Adrenal gland (tissue), 12 donors: Measurements from ENCODE around the gene SLC27A3. TPM values are rescaled to one million over a fixed set of nuclear protein-coding genes. Genes with fewer than 3 reads are reported as not detected.

Source experiments
- DNase-seq, 7 donors: peaks; one replicate each; pipeline ENCODE4 v3.0.0-alpha.2; 2019 to 2020
- H3K27ac ChIP-seq, 5 donors: fragments of 200-600 bp; sonication (generic) in 4 of 5; 1 replicate in 3 of 5; 2 replicates in 2 of 5; pipeline versions ENCODE4 v1.5.1 to v1.8.0; 2016 to 2020; ENCODE audit warnings: mild to moderate bottlenecking in 1 of 5
- H3K27me3 ChIP-seq: fragments of 200-600 bp; 2 replicates; pipeline ENCODE4 v1.8.0; 2021
- H3K36me3 ChIP-seq, 2 donors: fragments of 200-600 bp; replicated peaks in 1 of 2; 1 replicate in 1 of 2; 2 replicates in 1 of 2; pipeline versions ENCODE4 v1.5.1 to v1.8.0; 2018 to 2022
- H3K4me1 ChIP-seq, 2 donors: fragments of 200-600 bp; replicated peaks in 1 of 2; 1 replicate in 1 of 2; 2 replicates in 1 of 2; pipeline versions ENCODE4 v1.5.1 to v1.8.0; 2018 to 2021
- H3K4me3 ChIP-seq, 4 donors: fragments of 200-600 bp; sonication (generic) in 3 of 4; one replicate each; pipeline ENCODE4 v1.5.1; 2016 to 2018
- H3K9me3 ChIP-seq, 3 donors: fragments of 200-600 bp; sonication (generic) in 1 of 3; replicated peaks in 1 of 3; 1 replicate in 2 of 3; 2 replicates in 1 of 3; pipeline versions ENCODE4 v1.5.1 to v1.8.0; 2016 to 2021
- POLR2A ChIP-seq, 2 donors: fragments of 450-650 bp; IDR thresholded peaks; one replicate each; pipeline ENCODE4 v1.6.1; 2017; ENCODE audit warnings: antibody characterized with exemption in 2 of 2, mild to moderate bottlenecking in 2 of 2, moderate library complexity in 1 of 2
- WGBS, 4 donors: extraction: QIAGEN DNeasy Blood & Tissue Kit in 2 of 4; methylation state at CpG; one replicate each; pipeline versions ENCODE4 v1.1.5 to v1.1.7; 2013 to 2017; 5-methylcytosine and 5-hydroxymethylcytosine counted together
- intact Hi-C, 2 donors: fragments of 100-400 bp; cut with DNase I; formaldehyde crosslinking; loops; one replicate each; pipeline versions ENCODE4 v1.14.1 to v1.15.0; 2022 to 2023
- polyA plus RNA-seq, 3 donors: library from polyadenylated mRNA; stranded (reverse); fragments of 200-250 nt in 2 of 3; fragments of 350-450 nt in 1 of 3; fragmentation: Illumina TruSeq in 1 of 3; extraction: RNeasy Lipid Tissue Mini Kit (QIAGEN cat#74804) in 1 of 3; gene quantifications; one replicate each; pipeline ENCODE4 v1.2.3, GENCODE V29; 2013 to 2014
- total RNA-seq, 9 donors: library from RNA; depleted of rRNA in 4 of 9; stranded (reverse); fragments of >200 nt in 4 of 9; fragments of 120-200 nt in 1 of 9; fragmentation: NEBNext Ultra II Directional in 1 of 9; extraction: Animal tissue kit (Norgen Biotek cat#: 25700) in 1 of 9; gene quantifications; one replicate each; pipeline versions ENCODE4 v1.1.0 to v1.2.4, GENCODE V29; 2013 to 2023
- TF ChIP-seq, protein P1 (sequence below), 6 experiments: fragments of 450-650 bp in 4 of 6; fragments of 200-600 bp in 2 of 6; sonication (generic) in 1 of 6; IDR thresholded peaks; 1 replicate in 5 of 6; 2 replicates in 1 of 6; pipeline versions ENCODE4 v1.5.1 to v1.8.0; 2016 to 2021; ENCODE audit warnings: antibody characterized with exemption in 6 of 6, mild to moderate bottlenecking in 2 of 6, moderate library complexity in 1 of 6
- donor health status: healthy with polysubstance abuse.
- donor health status: Bipolar disorder and iron deficiency.
- donor health status: DM: yes; HTN: yes; CAD: no.
- donor health status: DM: no; HTN: no; CAD: no.
- donor health status: DM: no; HTN: no; CAD: no.
- donor health status: DM: yes; HTN: yes; CAD: no.

Gene SLC27A3
- total and polyA plus RNA-seq, 12 donors: 9.5 to 85.0 (median 15.9) TPM

DNA sequence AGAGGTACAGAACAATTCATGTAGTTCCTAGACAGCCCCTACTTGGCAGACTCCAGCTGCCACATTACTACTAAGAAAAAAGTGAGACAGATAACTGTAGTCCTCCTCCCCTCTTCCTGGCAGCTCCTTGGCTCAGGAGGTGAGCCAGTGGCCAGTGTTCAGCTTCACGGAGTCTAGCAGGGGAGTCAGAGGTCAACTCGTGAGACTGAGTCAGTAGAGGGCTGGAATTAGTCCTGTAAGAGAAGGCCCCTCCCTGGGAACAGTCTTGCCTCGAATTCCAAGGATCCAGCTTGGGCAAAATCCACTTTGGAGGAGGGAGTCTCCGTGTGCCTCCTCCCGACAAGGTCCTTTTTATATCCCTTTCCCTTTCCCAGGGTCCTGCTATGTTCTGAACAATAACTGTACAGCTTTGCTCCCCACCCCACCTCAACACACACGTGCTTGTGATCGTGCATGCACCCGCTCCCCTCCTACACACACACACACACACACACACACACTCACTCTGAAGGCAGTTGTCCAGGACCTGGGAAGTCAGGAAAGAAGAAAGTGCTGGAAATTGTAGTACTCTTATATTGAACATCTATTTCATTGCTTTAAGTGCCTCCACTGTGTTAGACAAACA lies 22.5 kb upstream of the SLC27A3 start:
- peaks cover 8 to 12% of the 10 kb centered on the region in 2 donors for H3K4me1 ChIP-seq
- H3K27ac ChIP-seq: peak overlapping the region in 4 of 5 donors; percentile 27 to 67 (median 46)
- TF ChIP-seq, protein P1, sequence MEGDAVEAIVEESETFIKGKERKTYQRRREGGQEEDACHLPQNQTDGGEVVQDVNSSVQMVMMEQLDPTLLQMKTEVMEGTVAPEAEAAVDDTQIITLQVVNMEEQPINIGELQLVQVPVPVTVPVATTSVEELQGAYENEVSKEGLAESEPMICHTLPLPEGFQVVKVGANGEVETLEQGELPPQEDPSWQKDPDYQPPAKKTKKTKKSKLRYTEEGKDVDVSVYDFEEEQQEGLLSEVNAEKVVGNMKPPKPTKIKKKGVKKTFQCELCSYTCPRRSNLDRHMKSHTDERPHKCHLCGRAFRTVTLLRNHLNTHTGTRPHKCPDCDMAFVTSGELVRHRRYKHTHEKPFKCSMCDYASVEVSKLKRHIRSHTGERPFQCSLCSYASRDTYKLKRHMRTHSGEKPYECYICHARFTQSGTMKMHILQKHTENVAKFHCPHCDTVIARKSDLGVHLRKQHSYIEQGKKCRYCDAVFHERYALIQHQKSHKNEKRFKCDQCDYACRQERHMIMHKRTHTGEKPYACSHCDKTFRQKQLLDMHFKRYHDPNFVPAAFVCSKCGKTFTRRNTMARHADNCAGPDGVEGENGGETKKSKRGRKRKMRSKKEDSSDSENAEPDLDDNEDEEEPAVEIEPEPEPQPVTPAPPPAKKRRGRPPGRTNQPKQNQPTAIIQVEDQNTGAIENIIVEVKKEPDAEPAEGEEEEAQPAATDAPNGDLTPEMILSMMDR (IDR thresholded peaks at IDR 0.05): no peak
- peak in 1 of 2 donors; percentile 37 for TF ChIP-seq POLR2A (IDR thresholded peaks at IDR 0.05)
- H3K9me3 ChIP-seq: no peaks in the 10 kb centered on the region
- DNase-seq: peak; percentile 59 to 86 (median 79)
- H3K4me3 ChIP-seq: no peak overlapping the region
- 37 to 58% (median 52%) methylated on average over 5 to 8 of the region's 8 CpGs for WGBS, 4 donors
- H3K27me3 ChIP-seq: no peaks in the 10 kb centered on the region
- H3K36me3 ChIP-seq: peaks cover 0 to 91% of the 10 kb centered on the region in 2 donors
- intact Hi-C loops: loop anchor here in 1 of 2 donors (5.0 kb wide), 1 partner anchor 70 kb away; no protein-coding TSS in a partner anchor

DNA sequence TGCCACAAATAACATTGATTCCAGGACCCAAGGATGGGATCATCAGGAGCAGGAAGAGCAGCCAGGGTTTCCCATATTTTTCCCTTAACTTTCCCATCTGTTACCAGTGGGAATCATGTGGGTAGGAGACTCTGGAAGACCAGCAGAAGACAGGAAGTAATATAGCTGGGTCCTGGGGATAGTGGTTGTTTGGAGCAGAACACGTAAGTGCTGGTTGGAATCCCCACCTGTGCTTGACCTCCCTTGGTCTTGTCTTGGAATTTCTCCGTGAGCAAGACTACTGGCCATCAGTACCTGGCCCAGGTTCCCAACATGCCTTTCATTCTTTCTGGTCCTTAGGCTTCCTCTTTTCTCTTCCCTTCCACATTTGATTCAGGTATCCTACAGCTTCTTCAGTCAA lies 20.9 kb upstream of the SLC27A3 start:
- Histone ChIP-seq H3K27ac (no peak overlapping the region), H3K27me3 (no peaks in the 10 kb centered on the region), H3K36me3 (peaks cover 0 to 94% of the 10 kb centered on the region in 2 donors), H3K4me1 (peaks cover 8 to 11% of the 10 kb centered on the region in 2 donors), H3K4me3 (no peak overlapping the region), H3K9me3 (no peaks in the 10 kb centered on the region)
- TF ChIP-seq POLR2A (IDR thresholded peaks at IDR 0.05): no peak
- TF ChIP-seq, protein P1 (IDR thresholded peaks at IDR 0.05): no peak
- intact Hi-C loops: loop anchor here in 1 of 2 donors (5.0 kb wide), 1 partner anchor 72 kb away; no protein-coding TSS in a partner anchor
- 91 to 100% (median 93%) methylated on average over 2 of the region's 2 CpGs for WGBS, 4 donors
- no peak for DNase-seq

DNA sequence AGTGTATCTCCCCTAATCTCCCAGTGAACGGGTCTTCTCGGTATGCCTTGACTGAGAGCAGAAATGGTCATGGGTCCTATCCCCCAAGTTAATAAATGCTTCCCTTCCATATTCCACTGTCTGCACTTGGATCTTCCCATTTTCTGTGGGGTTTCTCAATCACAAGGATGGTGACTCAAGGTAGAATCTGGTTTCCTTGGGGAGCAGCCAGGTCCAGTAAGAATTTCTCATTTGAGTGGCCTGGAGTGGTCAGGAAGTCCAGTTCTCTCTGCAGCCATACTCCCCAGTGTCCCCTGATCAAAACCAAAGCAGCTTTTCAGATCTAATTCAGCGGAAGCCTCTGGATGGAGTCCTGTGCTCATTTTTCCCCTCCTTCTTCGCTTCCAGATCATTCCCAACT lies 14.8 kb upstream of the SLC27A3 start:
- Histone ChIP-seq H3K27ac (no peak overlapping the region), H3K9me3 (no peaks in the 10 kb centered on the region), H3K27me3 (no peaks in the 10 kb centered on the region), H3K4me3 (no peak overlapping the region), H3K36me3 (peaks cover 0 to 92% of the 10 kb centered on the region in 2 donors), H3K4me1 (no peaks in the 10 kb centered on the region)
- TF ChIP-seq, protein P1 (IDR thresholded peaks at IDR 0.05): no peak
- WGBS, 4 donors: 86 to 98% (median 93%) methylated on average over 4 of the region's 4 CpGs
- DNase-seq: peak in 1 of 7 donors; percentile 39
- intact Hi-C loops: loop anchor here (5.0 to 10.0 kb wide), 2 partner anchors 78 to 246 kb away; no protein-coding TSS in a partner anchor

DNA sequence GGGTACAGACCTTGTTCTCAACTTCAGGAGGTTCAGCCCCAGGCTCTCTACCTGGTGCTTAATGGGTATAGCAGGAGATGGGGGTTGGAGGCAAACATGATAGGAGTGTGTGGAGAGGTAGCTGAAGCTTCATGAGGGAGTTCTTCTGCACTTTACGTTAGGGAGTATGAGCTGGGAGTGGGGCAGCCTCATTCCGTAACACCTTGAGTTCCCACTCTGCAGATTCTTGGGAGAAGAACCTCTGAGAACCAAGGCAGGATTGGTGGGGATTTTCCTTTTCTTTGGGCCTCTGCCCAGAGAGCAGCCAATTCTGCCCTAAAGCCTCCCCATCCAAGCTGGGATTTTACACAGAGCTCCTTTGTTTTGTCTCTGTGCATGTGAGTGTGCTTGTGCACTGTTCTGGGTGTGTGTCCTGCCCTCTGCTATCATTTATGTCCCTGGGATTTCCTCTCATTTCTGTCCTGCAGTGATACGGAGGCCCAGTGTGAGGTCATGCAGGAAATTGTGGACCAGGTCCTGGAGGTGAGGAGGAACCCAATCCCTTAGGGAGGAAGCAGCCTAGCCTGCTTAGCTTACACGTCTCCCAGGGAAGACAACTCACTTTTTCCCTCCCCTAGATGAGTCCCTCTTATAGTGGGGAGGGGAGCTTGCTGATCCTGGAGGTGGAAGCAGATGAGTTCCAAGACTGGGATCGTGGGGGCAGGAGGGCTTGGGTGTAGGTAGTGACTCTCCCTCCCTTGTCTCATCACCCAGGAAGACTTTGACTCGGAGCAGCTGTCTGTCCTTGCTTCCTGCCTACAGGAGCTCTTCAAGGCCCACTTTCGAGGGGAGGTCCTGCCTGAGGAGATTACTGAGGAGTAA lies 11.6 kb upstream of the SLC27A3 start:
- H3K4me3 ChIP-seq: no peak overlapping the region
- no peaks in the 10 kb centered on the region for H3K9me3 ChIP-seq
- no peaks in the 10 kb centered on the region for H3K4me1 ChIP-seq
- peak overlapping the region in 1 of 5 donors; percentile 66 for H3K27ac ChIP-seq
- no peaks in the 10 kb centered on the region for H3K27me3 ChIP-seq
- WGBS, 4 donors: 68 to 78% (median 71%) methylated on average over 7 of the region's 7 CpGs
- H3K36me3 ChIP-seq: peaks cover 0 to 93% of the 10 kb centered on the region in 2 donors
- intact Hi-C loops: loop anchor here (5.0 to 10.0 kb wide), 2 partner anchors 81 to 249 kb away; no protein-coding TSS in a partner anchor
- no peak for DNase-seq
- no peak for TF ChIP-seq POLR2A (IDR thresholded peaks at IDR 0.05)
- TF ChIP-seq, protein P1 (IDR thresholded peaks at IDR 0.05): no peak
